NCI-H748 treated with DMSO at 0.1 percent for 48 hours (cell line): ENCODE data around the gene KLF7.

Experiments
- DNase-seq: peaks from one replicate; lab custom pipeline; 2025; lab: John Stamatoyannopoulos, UW

The KLF7 gene

GRCh38 chr2:207149249-207150213 is 16.2 kb downstream of the KLF7 start:
- no peak for DNase-seq

GRCh38 chr2:207148020-207148419 is 17.7 kb downstream of the KLF7 start:
- DNase-seq = no peak

GRCh38 chr2:207144173-207144785 is 21.5 kb downstream of the KLF7 start:
- DNase-seq = no peak

- no peak for DNase-seq
These were observed 22.3 kb downstream of the KLF7 start for GRCh38 chr2:207143215-207144172.

GRCh38 chr2:207142461-207142860 is 23.3 kb downstream of the KLF7 start:
- DNase-seq = no peak

- DNase-seq = no peak
These were observed 24.4 kb downstream of the KLF7 start for GRCh38 chr2:207141386-207141785.

GRCh38 chr2:207140265-207140664 is 25.5 kb downstream of the KLF7 start:
- DNase-seq = no peak

- DNase-seq = no peak
These were observed 26.2 kb downstream of the KLF7 start for GRCh38 chr2:207139552-207139951.

GRCh38 chr2:207138627-207139297 is 27.0 kb downstream of the KLF7 start:
- DNase-seq = no peak

- DNase-seq = no peak
These were observed 28.0 kb downstream of the KLF7 start for GRCh38 chr2:207137596-207138337.

GRCh38 chr2:207136874-207137273 is 28.9 kb downstream of the KLF7 start:
- no peak for DNase-seq

GRCh38 chr2:207135801-207136457 is 29.8 kb downstream of the KLF7 start:
- DNase-seq = no peak

GRCh38 chr2:207135340-207135739 is 30.4 kb downstream of the KLF7 start:
- DNase-seq = no peak

- DNase-seq = peak; percentile 91
These were observed 31.8 kb downstream of the KLF7 start for GRCh38 chr2:207133820-207134519.

- peak; percentile 91 for DNase-seq
These were observed 32.3 kb downstream of the KLF7 start for GRCh38 chr2:207133458-207133819.

GRCh38 chr2:207132019-207132418 is 33.7 kb downstream of the KLF7 start:
- DNase-seq = no peak

GRCh38 chr2:207131594-207131993 is 34.2 kb downstream of the KLF7 start:
- DNase-seq = no peak

- DNase-seq = no peak
These were observed 34.7 kb downstream of the KLF7 start for GRCh38 chr2:207130958-207131521.

GRCh38 chr2:207129821-207130220 is 35.9 kb downstream of the KLF7 start:
- no peak for DNase-seq
